ENCODE results near the gene TMEM52B.
"Not testable (repeated sequence)": the region's sequence is repeated elsewhere in the genome, so short reads cannot be mapped to it uniquely, and the experiment has no call there.

TMEM52B gene

GRCh38 chr12:10211101-10211939 lies 32.5 kb downstream of the TMEM52B start:
- DNase-seq (ENCODE audit: low spot score) (no peak), FAIRE-seq (no peak)

DNA sequence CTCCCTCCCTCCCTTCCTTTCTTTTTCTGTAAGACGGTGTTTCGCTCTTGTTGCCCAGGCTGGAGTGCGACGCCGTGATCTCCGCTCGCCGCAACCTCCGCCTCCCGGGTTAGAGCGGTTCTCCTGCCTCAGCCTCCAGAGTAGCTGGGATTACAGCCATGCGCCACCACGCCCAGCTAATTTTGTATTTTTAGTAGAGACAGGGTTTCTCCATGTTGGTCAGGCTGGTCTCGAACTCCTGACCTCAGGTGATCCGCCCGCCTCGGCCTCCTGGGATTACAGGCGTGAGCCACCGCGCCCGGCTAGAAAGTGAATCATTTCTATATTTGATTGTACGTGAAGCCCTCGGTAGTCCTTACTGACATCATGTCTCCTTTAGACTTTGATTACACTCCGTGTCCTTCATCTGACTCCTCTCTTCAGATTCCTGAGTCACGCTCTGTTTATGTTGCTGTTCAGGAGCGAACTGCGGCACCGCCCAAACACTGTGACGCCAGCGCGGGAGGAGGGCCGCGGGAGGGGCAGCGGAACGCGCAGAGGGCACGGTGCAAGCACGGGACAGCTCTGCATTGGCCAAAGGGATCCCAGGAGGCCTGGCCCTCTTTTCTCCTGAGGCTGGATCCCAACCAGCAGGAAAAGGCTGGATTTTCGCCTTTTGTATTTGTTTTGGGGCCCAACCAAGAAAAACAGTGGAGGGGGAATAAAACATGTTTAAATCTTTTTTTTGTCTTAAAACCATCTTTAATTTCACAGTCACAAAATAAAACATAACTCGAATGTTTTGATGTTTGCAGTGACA lies 33.3 kb downstream of the TMEM52B start:
- DNase-seq (ENCODE audit: low spot score) (peak; percentile 98), FAIRE-seq (peak; percentile 97)

GRCh38 chr12:10212739-10213131 lies 33.9 kb downstream of the TMEM52B start, which contains the start of gene GABARAPL1:
Gene GABARAPL1 (plus strand): TSS chr12:10212877. CDS start chr12:10213130, 253 bp downstream.
- FAIRE-seq (peak; percentile 56), DNase-seq (ENCODE audit: low spot score) (peak; percentile 90)

DNA sequence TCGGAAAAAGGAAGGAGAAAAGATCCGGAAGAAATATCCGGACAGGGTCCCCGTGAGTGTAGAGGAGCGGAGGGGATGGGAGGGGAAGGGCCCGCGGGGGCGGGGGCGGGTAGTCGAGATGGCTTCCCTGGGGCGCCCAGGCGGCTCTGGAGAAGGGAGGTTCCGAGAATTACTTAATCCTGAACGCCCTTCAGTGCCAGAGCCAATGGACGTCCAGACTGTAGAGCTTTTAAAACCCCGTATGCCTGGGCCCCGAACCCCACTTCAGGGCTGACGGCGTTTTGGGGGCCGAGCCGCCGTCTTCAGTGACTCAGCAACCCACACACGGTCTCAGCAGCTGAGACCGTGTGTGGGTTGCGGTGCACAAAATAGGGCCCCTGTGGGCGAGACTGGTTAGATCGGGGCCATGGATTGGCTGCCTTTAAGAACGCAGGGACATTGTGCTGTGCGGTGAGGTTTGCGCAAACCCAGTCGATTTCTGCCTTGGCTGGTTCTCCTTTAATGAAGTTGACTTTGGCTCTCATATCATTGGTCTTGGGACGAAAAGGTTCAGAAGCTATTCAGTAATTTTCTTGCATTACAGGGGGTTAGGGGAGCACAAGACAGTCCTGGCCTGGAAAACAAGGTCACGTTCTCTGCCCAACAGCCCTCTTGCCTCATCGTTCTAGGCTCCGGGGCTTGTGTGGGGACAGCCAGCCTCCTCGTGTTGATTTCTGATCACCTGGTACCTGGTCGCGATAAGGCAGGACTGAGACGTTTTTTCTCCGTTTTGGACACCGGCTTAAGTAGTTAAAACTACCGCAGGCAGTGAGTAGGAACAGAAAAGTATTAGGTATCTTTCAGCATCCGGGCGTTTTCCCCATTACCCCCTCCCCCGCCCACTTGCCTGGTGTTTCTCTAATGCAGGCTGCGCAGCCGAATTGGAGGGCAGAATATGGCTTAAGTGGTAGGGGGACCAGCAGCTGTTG lies 34.6 kb downstream of the TMEM52B start:
- FAIRE-seq (peak; percentile 59), DNase-seq (ENCODE audit: low spot score) (peak; percentile 69)

GRCh38 chr12:10214136-10214894 lies 35.5 kb downstream of the TMEM52B start:
- DNase-seq (ENCODE audit: low spot score) (peak; percentile 46), FAIRE-seq (no peak)

GRCh38 chr12:10214895-10215267 lies 36.0 kb downstream of the TMEM52B start:
- FAIRE-seq, result no peak

DNA sequence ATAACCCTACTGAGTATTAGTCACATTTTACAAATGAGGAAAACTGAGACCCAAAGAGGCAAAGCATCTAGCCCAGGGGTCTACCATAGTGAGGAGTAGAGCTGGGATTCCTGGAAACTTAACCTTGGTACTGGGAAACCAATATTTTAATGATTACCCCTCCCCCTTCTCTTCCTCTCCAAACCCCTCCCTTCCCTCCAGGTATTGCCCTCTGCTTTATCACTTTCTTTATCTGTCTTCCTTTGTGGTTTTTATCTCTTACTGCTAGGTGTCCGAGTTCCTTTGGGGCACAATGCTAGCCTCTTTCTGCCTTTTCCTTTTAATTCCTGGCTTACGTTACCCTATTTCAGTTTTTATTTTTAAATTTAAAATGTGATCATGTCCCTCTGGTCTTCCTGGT lies 36.6 kb downstream of the TMEM52B start:
- FAIRE-seq (no peak), DNase-seq (ENCODE audit: low spot score) (no peak)

More at GRCh38 chr12:10214895-10215267, 36.0 kb downstream of the TMEM52B start:
- no peak for DNase-seq (ENCODE audit: low spot score)

GRCh38 chr12:10215946-10216345 lies 37.1 kb downstream of the TMEM52B start:
- not testable (repeated sequence) for DNase-seq (ENCODE audit: low spot score); FAIRE-seq

DNA sequence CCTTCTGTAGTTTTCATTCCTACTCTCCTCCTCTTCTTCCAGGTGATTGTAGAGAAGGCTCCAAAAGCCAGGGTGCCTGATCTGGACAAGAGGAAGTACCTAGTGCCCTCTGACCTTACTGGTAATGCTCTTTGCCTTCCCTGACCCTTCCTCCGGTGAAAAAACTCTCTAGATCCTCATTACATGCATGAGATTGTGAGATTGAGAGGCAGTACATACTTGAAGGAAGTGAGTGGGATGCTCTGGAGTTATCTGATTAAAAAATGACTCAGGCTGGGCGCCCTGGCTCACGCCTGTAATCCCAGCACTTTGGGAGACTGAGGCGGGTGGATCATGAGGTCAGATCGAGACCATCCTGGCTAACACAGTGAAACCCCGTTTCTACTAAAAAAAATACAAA lies 39.2 kb downstream of the TMEM52B start:
- no peak for DNase-seq (ENCODE audit: low spot score)

DNA sequence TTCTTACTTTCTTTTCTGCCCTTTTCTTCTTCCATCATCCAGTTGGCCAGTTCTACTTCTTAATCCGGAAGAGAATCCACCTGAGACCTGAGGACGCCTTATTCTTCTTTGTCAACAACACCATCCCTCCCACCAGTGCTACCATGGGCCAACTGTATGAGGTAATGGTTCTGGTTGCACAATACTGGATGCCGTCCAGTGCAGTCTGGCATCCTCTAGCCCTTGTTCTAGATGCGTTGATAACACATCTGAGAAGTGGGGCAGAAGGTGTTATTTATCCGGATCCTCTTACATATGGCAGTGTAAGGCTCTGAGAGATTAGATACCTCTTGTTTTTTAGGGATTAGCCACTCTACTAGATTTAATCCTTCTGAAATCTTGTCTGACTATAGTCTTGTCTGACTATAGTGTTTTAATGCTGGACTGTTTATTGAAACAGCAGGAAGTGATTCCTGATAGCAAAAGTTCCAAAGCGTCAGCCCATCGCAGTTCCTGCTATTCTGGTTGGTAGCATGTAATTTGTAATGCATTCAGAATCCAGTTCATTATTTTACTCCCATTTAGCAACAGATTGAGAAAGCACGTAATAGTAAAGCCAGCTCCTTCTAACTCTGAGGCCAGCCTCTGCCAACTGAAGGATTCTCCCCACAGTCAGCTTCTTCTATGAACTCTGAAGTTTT lies 41.7 kb downstream of the TMEM52B start:
- FAIRE-seq (peak; percentile 9), DNase-seq (ENCODE audit: low spot score) (no peak)

More for the DNA sequence above, 39.2 kb downstream of the TMEM52B start:
- FAIRE-seq, result no peak

- DNase-seq (ENCODE audit: low spot score) (no peak), FAIRE-seq (no peak)
Observed at GRCh38 chr12:10221846-10222245, 43.0 kb downstream of the TMEM52B start.

DNA sequence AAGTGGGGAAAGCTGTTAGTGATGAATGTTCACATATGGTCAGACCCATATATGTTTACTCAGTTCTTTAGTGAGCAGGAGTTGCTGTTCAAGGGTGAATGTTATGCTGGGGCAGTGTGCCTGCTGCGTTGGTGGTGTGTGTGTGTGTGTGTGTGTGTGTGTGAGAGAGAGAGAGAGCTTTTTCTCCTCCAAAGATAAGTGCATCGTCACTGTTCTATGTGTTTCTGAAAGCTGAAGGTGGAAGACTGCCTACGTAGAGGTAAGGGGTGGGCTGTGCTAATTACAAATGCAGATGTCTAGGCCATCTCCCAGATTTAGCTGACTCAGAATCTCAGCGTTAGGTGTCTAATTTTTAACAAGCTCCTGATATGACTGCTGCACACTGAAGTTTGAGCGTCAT lies 44.4 kb downstream of the TMEM52B start:
- peak; percentile 32 for FAIRE-seq

DNA sequence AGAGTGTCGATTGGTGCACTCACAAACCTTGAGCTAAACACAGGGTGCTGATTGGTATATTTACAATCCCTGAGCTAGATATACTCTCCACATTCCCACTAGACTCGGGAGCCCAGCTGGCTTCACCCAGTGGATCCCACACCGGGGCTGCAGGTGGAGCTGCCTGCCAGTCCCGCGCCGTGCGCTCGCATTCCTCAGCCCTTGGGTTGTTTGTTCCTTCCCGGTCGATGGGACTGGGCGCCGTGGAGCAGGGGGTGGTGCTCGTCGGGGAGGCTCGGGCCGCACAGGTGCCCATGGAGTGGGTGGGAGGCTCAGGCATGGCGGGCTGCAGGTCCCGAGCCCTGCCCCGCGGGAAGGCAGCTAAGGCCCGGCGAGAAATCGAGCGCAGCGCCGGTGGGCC lies 46.6 kb downstream of the TMEM52B start:
- not testable (repeated sequence) for DNase-seq (ENCODE audit: low spot score); FAIRE-seq

More for the DNA sequence above, 44.4 kb downstream of the TMEM52B start:
- no peak for DNase-seq (ENCODE audit: low spot score)

GRCh38 chr12:10226086-10226485 lies 47.3 kb downstream of the TMEM52B start:
- FAIRE-seq, result no peak
- DNase-seq (ENCODE audit: low spot score), result no peak

DNA sequence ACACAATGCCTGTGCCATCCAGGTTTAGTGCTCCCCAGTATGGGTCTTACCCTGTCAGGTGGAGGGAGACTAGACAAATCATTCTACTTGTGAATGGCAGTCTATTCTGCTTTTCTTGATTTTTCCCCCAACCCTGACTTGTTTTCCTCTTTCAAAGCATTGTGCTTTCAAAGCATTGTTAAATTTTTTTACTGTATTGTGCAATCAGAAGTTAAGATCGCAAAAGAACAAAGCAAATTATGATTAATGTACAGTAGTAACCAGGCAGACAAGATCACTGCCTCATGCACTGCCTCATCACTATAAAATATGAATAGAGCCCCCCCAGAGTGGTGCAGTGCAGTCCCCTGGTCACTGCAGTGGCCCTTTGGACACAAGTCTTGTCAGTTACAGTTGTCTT lies 47.9 kb downstream of the TMEM52B start:
- DNase-seq (ENCODE audit: low spot score) (no peak), FAIRE-seq (no peak)

GRCh38 chr12:10227648-10228047 lies 48.8 kb downstream of the TMEM52B start:
- DNase-seq (ENCODE audit: low spot score), result no peak
- FAIRE-seq, result no peak

GRCh38 chr12:10234562-10234961 lies 55.7 kb downstream of the TMEM52B start:
- no peak for DNase-seq (ENCODE audit: low spot score)
- no peak for FAIRE-seq

- FAIRE-seq (peak; percentile 27), DNase-seq (ENCODE audit: low spot score) (peak; percentile 65)
Observed at GRCh38 chr12:10235761-10236631, 57.2 kb downstream of the TMEM52B start.

GRCh38 chr12:10236720-10237119 lies 57.9 kb downstream of the TMEM52B start:
- no peak for DNase-seq (ENCODE audit: low spot score)
- FAIRE-seq, result no peak
